CD8-positive, alpha-beta memory T cell (primary cell): Measurements from ENCODE around the gene LRIT1. TPM values are rescaled to one million over a fixed set of nuclear protein-coding genes. Genes with fewer than 3 reads are reported as not detected.
A peak's percentile ranks its signal among the peaks of the same experiment; 100 is the strongest.
"Not testable (repeated sequence)": the region's sequence is repeated elsewhere in the genome, so short reads cannot be mapped to it uniquely, and the experiment has no call there.

ENCODE experiments used
- CTCF ChIA-PET: fragments of 350-600 bp; sonication (Branson Sonifier 250); formaldehyde crosslinking; loops from one replicate; lab custom pipeline; 2021; ENCODE audit warnings: antibody characterized with exemption; lab: Charles Lee
- POLR2A ChIA-PET: fragments of 350-600 bp; sonication (Branson Sonifier 250); formaldehyde crosslinking; loops from one replicate; lab custom pipeline; 2021; ENCODE audit warnings: antibody characterized with exemption; lab: Charles Lee
- DNase-seq, 5 donors: peaks; one replicate each; pipeline versions ENCODE4 v3.0.0 to v3.0.0-alpha.2; 2020 to 2022; ENCODE audit warnings: mixed read lengths in 1 of 5
- H3K27ac ChIP-seq: one replicate; pipeline ENCODE4 v1.7.0; 2013; ENCODE audit warnings: low read depth, mild to moderate bottlenecking, low read length, moderate library complexity
- H3K27me3 ChIP-seq: 2 replicates; pipeline ENCODE4 v1.7.0; 2013; ENCODE audit warnings: low read length, mild to moderate bottlenecking; ENCODE audit not compliant: insufficient read depth, poor library complexity, severe bottlenecking
- H3K36me3 ChIP-seq: 2 replicates; pipeline ENCODE4 v1.7.0; 2013; ENCODE audit warnings: mild to moderate bottlenecking, low read length, moderate library complexity; ENCODE audit not compliant: insufficient read depth
- H3K4me1 ChIP-seq: 2 replicates; pipeline ENCODE4 v1.7.0; 2013; ENCODE audit warnings: mild to moderate bottlenecking, low read length, moderate library complexity; ENCODE audit not compliant: insufficient read depth
- H3K4me3 ChIP-seq: 2 replicates; pipeline ENCODE4 v1.7.0; 2013; ENCODE audit warnings: mild to moderate bottlenecking, low read length
- H3K9me3 ChIP-seq: 2 replicates; pipeline ENCODE4 v1.7.0; 2013; ENCODE audit warnings: mild to moderate bottlenecking, low read length
- H3K27ac Mint-ChIP-seq, 8 donors: one replicate each; pipeline ENCODE4 v1.8.0; 2020 to 2021; ENCODE audit warnings: mixed read lengths in 8 of 8, mild to moderate bottlenecking in 6 of 8, inconsistent platforms in 3 of 8, moderate library complexity in 3 of 8
- H3K27me3 Mint-ChIP-seq, 2 donors: one replicate each; pipeline ENCODE4 v1.8.0; 2020 to 2021; ENCODE audit warnings: mixed read lengths in 2 of 2, mild to moderate bottlenecking in 1 of 2, moderate library complexity in 1 of 2
- H3K36me3 Mint-ChIP-seq, 3 donors: one replicate each; pipeline ENCODE4 v1.8.0; 2020 to 2021; ENCODE audit warnings: mixed read lengths in 3 of 3, inconsistent platforms in 1 of 3, mild to moderate bottlenecking in 1 of 3
- H3K4me1 Mint-ChIP-seq, 3 donors: one replicate each; pipeline ENCODE4 v1.8.0; 2020 to 2021; ENCODE audit warnings: mixed read lengths in 3 of 3, inconsistent platforms in 1 of 3, mild to moderate bottlenecking in 1 of 3
- H3K4me3 Mint-ChIP-seq, 7 donors: one replicate each; pipeline ENCODE4 v1.8.0; 2020 to 2021; ENCODE audit warnings: mixed read lengths in 7 of 7, mild to moderate bottlenecking in 6 of 7, moderate library complexity in 4 of 7, inconsistent platforms in 2 of 7
- H3K9me3 Mint-ChIP-seq, 5 donors: one replicate each; pipeline ENCODE4 v1.8.0; 2020 to 2022; ENCODE audit warnings: mixed read lengths in 5 of 5, mild to moderate bottlenecking in 3 of 5, moderate library complexity in 2 of 5, inconsistent platforms in 1 of 5
- polyA plus RNA-seq: library from polyadenylated mRNA; unstranded; fragments of 300-500 nt; fragmentation: Illumina TruSeq; gene quantifications from one replicate; pipeline ENCODE4 v1.2.3, GENCODE V29; 2021
- total RNA-seq, 2 experiments: library from RNA; stranded (reverse); gene quantifications; one replicate each; pipeline ENCODE4 v1.2.3, GENCODE V29; 2021

Gene LRIT1, protein sequence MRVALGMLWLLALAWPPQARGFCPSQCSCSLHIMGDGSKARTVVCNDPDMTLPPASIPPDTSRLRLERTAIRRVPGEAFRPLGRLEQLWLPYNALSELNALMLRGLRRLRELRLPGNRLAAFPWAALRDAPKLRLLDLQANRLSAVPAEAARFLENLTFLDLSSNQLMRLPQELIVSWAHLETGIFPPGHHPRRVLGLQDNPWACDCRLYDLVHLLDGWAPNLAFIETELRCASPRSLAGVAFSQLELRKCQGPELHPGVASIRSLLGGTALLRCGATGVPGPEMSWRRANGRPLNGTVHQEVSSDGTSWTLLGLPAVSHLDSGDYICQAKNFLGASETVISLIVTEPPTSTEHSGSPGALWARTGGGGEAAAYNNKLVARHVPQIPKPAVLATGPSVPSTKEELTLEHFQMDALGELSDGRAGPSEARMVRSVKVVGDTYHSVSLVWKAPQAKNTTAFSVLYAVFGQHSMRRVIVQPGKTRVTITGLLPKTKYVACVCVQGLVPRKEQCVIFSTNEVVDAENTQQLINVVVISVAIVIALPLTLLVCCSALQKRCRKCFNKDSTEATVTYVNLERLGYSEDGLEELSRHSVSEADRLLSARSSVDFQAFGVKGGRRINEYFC
- not detected for total RNA-seq
- polyA plus RNA-seq: not detected

DNA sequence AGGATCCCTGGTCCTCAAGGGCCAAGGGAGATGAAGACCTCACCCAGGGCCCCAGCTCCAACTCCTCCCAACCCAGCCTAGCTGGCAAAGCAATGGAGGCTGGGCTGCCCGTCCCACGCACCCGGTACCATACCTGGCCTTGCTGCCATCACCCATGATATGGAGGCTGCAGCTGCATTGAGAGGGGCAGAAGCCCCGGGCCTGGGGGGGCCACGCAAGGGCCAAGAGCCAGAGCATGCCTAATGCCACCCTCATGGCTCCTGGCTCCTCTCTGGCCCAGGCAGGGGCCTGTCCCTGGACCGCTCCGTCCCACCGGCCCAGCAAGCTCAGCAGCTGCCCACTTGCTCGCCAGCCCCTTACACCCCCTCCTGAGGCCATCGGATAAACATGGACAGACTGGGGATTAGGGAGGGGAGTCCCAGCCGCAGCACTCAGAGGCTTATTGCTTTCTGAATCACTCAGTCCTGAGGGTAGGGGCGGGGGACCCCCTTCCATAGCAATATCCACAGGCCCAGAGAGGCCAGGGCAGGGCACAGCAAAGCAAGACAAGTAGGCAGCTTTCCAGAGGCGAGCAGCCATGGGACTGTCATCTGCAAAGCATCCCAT lies at the start of gene LRIT1:
Gene LRIT1 (minus strand): TSS at position 362 of the 606 bp plus-strand sequence. CDS start 107 bp downstream, at position 255.
- Mint-ChIP-seq H3K27ac (no peak within 1 kb of the TSS), H3K9me3 (no peaks in the 10 kb centered on the region), H3K4me1 (no peaks in the 10 kb centered on the region), H3K36me3 (no peaks in the 10 kb centered on the region), H3K27me3 (peaks cover 17 to 26% of the 10 kb centered on the region in 2 donors), H3K4me3 (no peak within 1 kb of the TSS)
- no peak within 1 kb of the TSS for H3K27ac ChIP-seq
- POLR2A ChIA-PET: no interaction called here
- H3K4me1 ChIP-seq: no peaks in the 10 kb centered on the region
- no peaks in the 10 kb centered on the region for H3K36me3 ChIP-seq
- H3K4me3 ChIP-seq: no peak within 1 kb of the TSS
- H3K27me3 ChIP-seq: no peaks in the 10 kb centered on the region
- H3K9me3 ChIP-seq: no peaks in the 10 kb centered on the region
- DNase-seq: no peak
- CTCF ChIA-PET: interaction anchor here (1.2 kb wide), 1 partner anchor 111 kb away, joined by 3 read pairs; no protein-coding TSS in a partner anchor

DNA sequence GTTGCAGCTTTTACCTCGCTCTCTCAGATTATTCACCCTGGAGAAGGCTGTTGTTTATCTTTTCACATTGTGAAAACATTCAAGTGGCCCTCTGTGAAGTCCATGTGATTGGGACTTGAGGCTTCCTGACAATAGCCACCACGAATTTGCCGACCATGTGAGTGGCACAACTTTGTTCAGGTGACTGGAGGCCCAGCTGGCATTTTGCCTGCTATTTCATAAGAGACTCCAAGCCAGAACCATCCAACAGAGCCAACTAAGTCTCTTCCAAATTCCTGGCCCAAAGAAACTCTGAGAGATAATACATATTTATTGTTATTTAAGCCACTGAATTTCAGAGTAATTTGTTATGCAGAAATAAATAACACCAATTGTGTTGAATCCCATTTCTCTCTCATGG lies 48.9 kb upstream of the LRIT1 start:
- Mint-ChIP-seq H3K27ac (no peak overlapping the region), H3K4me1 (peaks cover 0 to 4% (median 0%) of the 10 kb centered on the region in 3 donors), H3K4me3 (no peak overlapping the region), H3K9me3 (no peaks in the 10 kb centered on the region), H3K36me3 (no peaks in the 10 kb centered on the region), H3K27me3 (peaks cover 3 to 5% of the 10 kb centered on the region in 2 donors)
- no peaks in the 10 kb centered on the region for H3K36me3 ChIP-seq
- ChIA-PET POLR2A (no interaction called here), CTCF (interaction anchor here (0.8 kb wide), 1 partner anchor 10 kb away, joined by 3 read pairs; no protein-coding TSS in a partner anchor)
- H3K9me3 ChIP-seq: no peaks in the 10 kb centered on the region
- no peak overlapping the region for H3K27ac ChIP-seq
- H3K27me3 ChIP-seq: no peaks in the 10 kb centered on the region
- H3K4me1 ChIP-seq: no peaks in the 10 kb centered on the region
- DNase-seq: no peak
- no peak overlapping the region for H3K4me3 ChIP-seq

- Mint-ChIP-seq H3K27me3 (peaks cover 3 to 5% of the 10 kb centered on the region in 2 donors), H3K4me3 (no peak overlapping the region), H3K27ac (no peak overlapping the region), H3K36me3 (no peaks in the 10 kb centered on the region), H3K4me1 (peaks cover 0 to 4% (median 0%) of the 10 kb centered on the region in 3 donors), H3K9me3 (no peaks in the 10 kb centered on the region)
- ChIA-PET POLR2A (no interaction called here), CTCF (no interaction called here)
- Histone ChIP-seq H3K36me3 (no peaks in the 10 kb centered on the region), H3K27me3 (no peaks in the 10 kb centered on the region), H3K4me1 (no peaks in the 10 kb centered on the region), H3K27ac (no peak overlapping the region), H3K9me3 (no peaks in the 10 kb centered on the region), H3K4me3 (no peak overlapping the region)
- DNase-seq: no peak
These were observed 48.3 kb upstream of the LRIT1 start for GRCh38 chr10:84289521-84290200.

DNA sequence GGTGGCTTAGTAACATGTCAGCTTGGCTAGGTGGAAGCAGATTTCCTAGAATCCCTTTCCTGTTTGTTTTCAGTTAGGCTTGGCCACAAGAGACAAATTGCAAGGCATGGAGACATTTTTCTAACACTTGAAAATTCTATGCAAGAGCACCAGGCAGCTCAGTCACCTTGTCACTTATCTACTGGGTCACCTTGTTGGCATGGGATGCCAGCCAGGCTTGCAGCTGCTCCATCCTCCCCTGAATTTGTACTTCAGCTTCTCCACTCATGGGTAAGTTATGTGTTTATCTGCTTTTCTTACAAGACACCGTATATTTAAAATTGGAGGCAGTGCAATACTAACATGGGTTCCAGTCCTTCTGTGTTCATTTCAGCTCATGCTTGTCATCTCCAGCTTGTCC lies 46.8 kb upstream of the LRIT1 start:
- Mint-ChIP-seq H3K9me3 (no peaks in the 10 kb centered on the region), H3K4me1 (no peaks in the 10 kb centered on the region), H3K27ac (no peak overlapping the region), H3K4me3 (no peak overlapping the region), H3K36me3 (no peaks in the 10 kb centered on the region), H3K27me3 (peaks cover 2 to 5% of the 10 kb centered on the region in 2 donors)
- no peaks in the 10 kb centered on the region for H3K36me3 ChIP-seq
- ChIA-PET CTCF (no interaction called here), POLR2A (no interaction called here)
- no peak for DNase-seq
- no peaks in the 10 kb centered on the region for H3K4me1 ChIP-seq
- no peaks in the 10 kb centered on the region for H3K9me3 ChIP-seq
- no peak overlapping the region for H3K4me3 ChIP-seq
- no peak overlapping the region for H3K27ac ChIP-seq
- no peaks in the 10 kb centered on the region for H3K27me3 ChIP-seq

- no peak overlapping the region for H3K4me3 ChIP-seq
- H3K27ac Mint-ChIP-seq: no peak overlapping the region
- no peak overlapping the region for H3K4me3 Mint-ChIP-seq
- H3K27ac ChIP-seq: no peak overlapping the region
- H3K36me3 Mint-ChIP-seq: no peaks in the 10 kb centered on the region
- DNase-seq: no peak
- no peaks in the 10 kb centered on the region for H3K9me3 ChIP-seq
- ChIA-PET CTCF (interaction anchor here (1.2 kb wide), 1 partner anchor 250 kb away, joined by 3 read pairs; no protein-coding TSS in a partner anchor), POLR2A (no interaction called here)
- no peaks in the 10 kb centered on the region for H3K4me1 Mint-ChIP-seq
- peaks cover 2 to 5% of the 10 kb centered on the region in 2 donors for H3K27me3 Mint-ChIP-seq
- no peaks in the 10 kb centered on the region for H3K36me3 ChIP-seq
- H3K9me3 Mint-ChIP-seq: no peaks in the 10 kb centered on the region
- H3K4me1 ChIP-seq: no peaks in the 10 kb centered on the region
- no peaks in the 10 kb centered on the region for H3K27me3 ChIP-seq
These were observed 45.3 kb upstream of the LRIT1 start for GRCh38 chr10:84286695-84287094.

- CTCF ChIA-PET: interaction anchor here (1.1 kb wide), 1 partner anchor 12 kb away, joined by 4 read pairs; no protein-coding TSS in a partner anchor
- peak overlapping the region in 2 of 8 donors; percentile 12 to 29 for H3K27ac Mint-ChIP-seq
These were observed 38.6 kb upstream of the LRIT1 start for GRCh38 chr10:84279876-84280475.

DNA sequence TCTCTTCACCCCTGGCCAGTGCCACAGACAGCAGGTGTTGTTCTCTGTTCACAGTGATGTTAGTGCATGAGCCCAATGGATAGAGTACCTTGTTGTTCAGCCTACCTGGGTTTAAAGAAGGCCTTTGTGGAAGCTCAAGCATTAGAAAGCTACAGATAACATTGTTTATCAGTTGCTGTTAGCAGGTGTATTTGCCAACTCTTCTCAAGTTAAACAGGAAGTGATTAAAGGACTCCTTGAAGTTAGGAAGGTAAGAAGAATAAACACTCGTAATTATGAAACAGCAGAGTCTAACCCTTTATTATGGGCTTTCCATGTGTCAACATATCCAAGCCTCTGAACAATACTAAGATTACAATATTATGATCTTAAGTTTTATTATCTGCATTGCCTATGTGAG lies 29.4 kb upstream of the LRIT1 start:
- Histone ChIP-seq H3K27me3 (no peaks in the 10 kb centered on the region), H3K4me3 (no peak overlapping the region), H3K27ac (no peak overlapping the region), H3K36me3 (no peaks in the 10 kb centered on the region), H3K4me1 (no peaks in the 10 kb centered on the region), H3K9me3 (no peaks in the 10 kb centered on the region)
- Mint-ChIP-seq H3K27me3 (peaks cover 0 to 8% of the 10 kb centered on the region in 2 donors), H3K4me1 (peaks cover 7 to 11% (median 9%) of the 10 kb centered on the region in 3 donors), H3K27ac (peak overlapping the region in 1 of 8 donors; percentile 14), H3K4me3 (no peak overlapping the region), H3K36me3 (peaks cover 0 to 1% (median 0%) of the 10 kb centered on the region in 3 donors), H3K9me3 (no peaks in the 10 kb centered on the region)
- ChIA-PET CTCF (interaction anchor here (1.6 kb wide), 1 partner anchor 82 kb away, joined by 4 read pairs; no protein-coding TSS in a partner anchor), POLR2A (no interaction called here)
- DNase-seq: no peak

More at GRCh38 chr10:84279876-84280475, 38.6 kb upstream of the LRIT1 start:
- H3K4me1 ChIP-seq, H3K4me3 ChIP-seq, H3K27ac ChIP-seq, H3K9me3 Mint-ChIP-seq, H3K4me1 Mint-ChIP-seq, H3K9me3 ChIP-seq, POLR2A ChIA-PET, H3K36me3 ChIP-seq, H3K36me3 Mint-ChIP-seq, H3K27me3 ChIP-seq, DNase-seq: not testable (repeated sequence)
- peak overlapping the region in 4 of 7 donors; percentile 1 to 61 (median 46) for H3K4me3 Mint-ChIP-seq
- peaks cover 18 to 43% of the 10 kb centered on the region in 2 donors for H3K27me3 Mint-ChIP-seq
